Lung (tissue), 12 donors: ENCODE results near the gene PRDM12. TPM values are rescaled to one million over a fixed set of nuclear protein-coding genes. Genes with fewer than 3 reads are reported as not detected.

Experiments
- ATAC-seq: fragments of 200-7000 bp; cut with Tn5 transposase; one replicate; pipeline ENCODE4 v1.9.1; 2020; ENCODE audit warnings: moderate number of reproducible peaks; ENCODE audit not compliant: insufficient read depth, low FRiP score
- DNase-seq, 3 donors: peaks; one replicate each; pipeline ENCODE4 v3.0.0-alpha.2; 2013 to 2017
- H3K27ac ChIP-seq, 2 donors: one replicate each; pipeline ENCODE4 v1.5.1; 2013; ENCODE audit warnings: mild to moderate bottlenecking in 2 of 2, moderate library complexity in 2 of 2, control low read depth in 1 of 2, inconsistent platforms in 1 of 2, low read depth in 1 of 2, low read length in 1 of 2
- H3K27me3 ChIP-seq, 3 donors: one replicate each; pipeline ENCODE4 v1.5.1; 2013; ENCODE audit warnings: low read length in 2 of 3; ENCODE audit not compliant: control insufficient read depth in 3 of 3, insufficient read depth in 3 of 3
- H3K36me3 ChIP-seq, 4 donors: one replicate each; pipeline ENCODE4 v1.5.1; 2013; ENCODE audit warnings: low read length in 4 of 4, mild to moderate bottlenecking in 1 of 4, moderate library complexity in 1 of 4; ENCODE audit not compliant: control insufficient read depth in 4 of 4, insufficient read depth in 4 of 4
- H3K4me1 ChIP-seq, 5 donors: one replicate each; pipeline ENCODE4 v1.5.1; 2013; ENCODE audit warnings: low read length in 5 of 5, mild to moderate bottlenecking in 2 of 5, moderate library complexity in 1 of 5; ENCODE audit not compliant: control insufficient read depth in 5 of 5, insufficient read depth in 5 of 5
- H3K4me3 ChIP-seq: one replicate; pipeline ENCODE4 v1.5.1; 2013; ENCODE audit warnings: mild to moderate bottlenecking, control low read depth, moderate library complexity
- H3K9ac ChIP-seq, 2 donors: one replicate each; pipeline ENCODE4 v1.5.1; 2013; ENCODE audit warnings: low read length in 2 of 2, control low read depth in 1 of 2; ENCODE audit not compliant: insufficient read depth in 1 of 2
- H3K9me3 ChIP-seq, 4 donors: one replicate each; pipeline ENCODE4 v1.5.1; 2013; ENCODE audit warnings: low read length in 3 of 4, mild to moderate bottlenecking in 1 of 4, moderate library complexity in 1 of 4; ENCODE audit not compliant: control insufficient read depth in 4 of 4, insufficient read depth in 3 of 4
- WGBS, 2 donors: extraction: QIAGEN DNeasy Blood & Tissue Kit; methylation state at CpG; one replicate each; pipeline ENCODE4 v1.1.7; 2013; 5-methylcytosine and 5-hydroxymethylcytosine counted together
- polyA plus RNA-seq, 2 donors: library from polyadenylated mRNA; stranded (reverse); fragments of 200-250 nt; gene quantifications; one replicate each; pipeline ENCODE4 v1.2.1, GENCODE V29; 2013
- total RNA-seq, 2 donors: library from RNA; depleted of rRNA in 1 of 2; stranded (reverse); fragments of >200 nt in 1 of 2; gene quantifications; one replicate each; pipeline ENCODE4 v1.2.1, GENCODE V29; 2014 to 2021
- TF ChIP-seq, protein P1 (sequence below): IDR thresholded peaks from 2 replicates; pipeline ENCODE4 v1.5.1; 2012; ENCODE audit warnings: mild to moderate bottlenecking; ENCODE audit errors: control extremely low read depth, extremely low read depth
- donor health status: control.
- donor health status: control.
- donor health status: Bipolar disorder and iron deficiency.
- donor health status: healthy.
- donor health status: DM: yes; HTN: yes; CAD: no.

PRDM12 gene
- total and polyA plus RNA-seq, 4 donors: 0.05 to 0.09 TPM; not detected in 2

DNA sequence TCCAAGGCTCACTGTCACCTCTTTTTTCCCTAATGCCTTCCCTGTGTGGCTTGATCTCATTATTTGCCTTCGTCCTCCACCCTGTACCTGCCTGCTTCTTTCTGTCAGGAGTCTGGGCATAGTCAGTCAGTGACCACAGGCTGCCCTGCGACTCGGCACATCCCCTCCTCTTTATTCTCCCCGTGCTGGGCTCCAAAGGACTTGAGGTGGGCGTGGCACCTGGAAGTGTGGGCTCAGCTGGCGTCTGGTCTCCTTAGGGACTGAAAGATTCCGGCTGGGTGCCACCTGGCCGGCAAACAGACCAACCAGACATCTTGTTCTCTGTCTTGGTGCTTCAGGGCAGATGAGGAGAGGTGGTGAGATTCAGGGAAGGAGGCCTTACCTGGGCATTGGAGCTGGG is 29.6 kb upstream of the PRDM12 start:
- Histone ChIP-seq H3K27ac (no peak overlapping the region), H3K27me3 (no peaks in the 10 kb centered on the region), H3K4me1 (no peaks in the 10 kb centered on the region), H3K4me3 (no peak overlapping the region), H3K9me3 (no peaks in the 10 kb centered on the region), H3K36me3 (peaks cover 11 to 75% (median 15%) of the 10 kb centered on the region in 4 donors), H3K9ac (no peak overlapping the region)
- 86 to 89% methylated on average over 8 of the region's 8 CpGs for WGBS, 2 donors
- TF ChIP-seq, protein P1, sequence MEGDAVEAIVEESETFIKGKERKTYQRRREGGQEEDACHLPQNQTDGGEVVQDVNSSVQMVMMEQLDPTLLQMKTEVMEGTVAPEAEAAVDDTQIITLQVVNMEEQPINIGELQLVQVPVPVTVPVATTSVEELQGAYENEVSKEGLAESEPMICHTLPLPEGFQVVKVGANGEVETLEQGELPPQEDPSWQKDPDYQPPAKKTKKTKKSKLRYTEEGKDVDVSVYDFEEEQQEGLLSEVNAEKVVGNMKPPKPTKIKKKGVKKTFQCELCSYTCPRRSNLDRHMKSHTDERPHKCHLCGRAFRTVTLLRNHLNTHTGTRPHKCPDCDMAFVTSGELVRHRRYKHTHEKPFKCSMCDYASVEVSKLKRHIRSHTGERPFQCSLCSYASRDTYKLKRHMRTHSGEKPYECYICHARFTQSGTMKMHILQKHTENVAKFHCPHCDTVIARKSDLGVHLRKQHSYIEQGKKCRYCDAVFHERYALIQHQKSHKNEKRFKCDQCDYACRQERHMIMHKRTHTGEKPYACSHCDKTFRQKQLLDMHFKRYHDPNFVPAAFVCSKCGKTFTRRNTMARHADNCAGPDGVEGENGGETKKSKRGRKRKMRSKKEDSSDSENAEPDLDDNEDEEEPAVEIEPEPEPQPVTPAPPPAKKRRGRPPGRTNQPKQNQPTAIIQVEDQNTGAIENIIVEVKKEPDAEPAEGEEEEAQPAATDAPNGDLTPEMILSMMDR: no peak
- ATAC-seq: no peak
- no peak for DNase-seq

DNA sequence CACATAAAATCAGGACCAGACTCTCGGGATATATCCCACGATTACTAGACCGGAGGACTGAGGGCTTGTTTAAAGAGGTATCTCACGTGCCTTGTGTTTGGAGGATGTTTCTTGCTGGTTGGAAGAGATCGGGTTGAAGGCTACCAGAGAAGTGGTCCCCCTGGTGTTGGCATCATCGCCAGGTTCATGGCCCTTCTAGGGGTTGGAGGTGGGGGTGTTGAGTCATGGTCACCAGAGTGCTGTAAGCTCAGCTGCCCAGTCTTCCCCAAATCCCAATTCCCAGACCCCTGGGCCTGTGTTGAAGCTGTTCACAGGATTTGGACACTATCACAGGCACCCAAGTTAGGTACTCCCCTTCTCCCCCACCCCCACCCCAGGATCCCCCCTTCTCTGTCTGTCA is 29.1 kb upstream of the PRDM12 start:
- TF ChIP-seq, protein P1: no peak
- WGBS, 2 donors: 97 to 99% methylated on average over 6 of the region's 6 CpGs
- Histone ChIP-seq H3K36me3 (peaks cover 11 to 70% (median 15%) of the 10 kb centered on the region in 4 donors), H3K9ac (no peak overlapping the region), H3K9me3 (no peaks in the 10 kb centered on the region), H3K27me3 (no peaks in the 10 kb centered on the region), H3K4me1 (no peaks in the 10 kb centered on the region), H3K27ac (no peak overlapping the region), H3K4me3 (no peak overlapping the region)
- ATAC-seq (no peak), DNase-seq (no peak)

DNA sequence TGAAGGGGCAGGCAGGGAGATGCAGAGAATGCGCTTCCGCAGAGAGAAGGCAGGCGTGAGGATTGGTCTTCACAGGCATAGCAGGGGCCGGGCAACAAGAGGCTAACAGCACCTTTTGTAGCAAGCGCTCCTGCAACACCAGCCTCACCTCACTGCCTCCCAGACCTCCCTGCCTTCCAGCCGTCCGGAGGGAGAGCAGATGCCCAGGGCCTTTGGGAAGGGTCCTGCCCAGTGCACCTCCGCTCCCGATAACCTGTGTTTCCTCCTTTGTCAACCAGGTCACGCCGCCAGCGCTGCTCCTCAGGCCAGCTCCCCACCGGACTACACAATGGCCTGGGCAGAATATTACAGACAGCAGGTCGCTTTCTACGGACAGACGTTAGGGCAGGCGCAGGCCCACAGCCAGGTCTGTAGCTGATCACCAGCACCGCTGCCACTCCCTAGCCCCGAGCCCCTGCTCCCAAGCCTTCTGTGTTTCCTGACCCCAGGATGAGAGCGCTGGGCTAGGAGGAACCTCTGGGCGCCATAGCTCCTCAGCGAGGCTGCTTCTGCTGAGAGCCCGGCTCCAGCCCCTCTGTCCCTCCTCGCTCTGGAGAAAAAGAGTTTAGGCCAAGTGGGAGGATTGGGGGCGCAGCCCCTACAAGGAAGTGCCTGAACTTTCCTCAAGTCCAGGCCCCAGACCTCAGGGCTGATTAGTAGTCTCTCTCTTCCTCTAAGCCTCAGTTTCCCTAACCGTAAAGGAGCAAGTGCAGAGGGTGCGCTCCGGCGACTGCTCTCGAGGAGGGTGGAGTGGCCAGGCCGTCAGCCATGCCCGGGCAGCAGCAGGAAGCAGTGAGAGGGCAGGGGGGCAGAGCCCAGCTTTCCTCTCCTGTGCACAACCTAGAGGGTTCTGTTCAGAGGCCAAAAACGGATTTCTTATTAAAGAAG is 28.4 kb upstream of the PRDM12 start:
- Histone ChIP-seq H3K9me3 (no peaks in the 10 kb centered on the region), H3K4me1 (no peaks in the 10 kb centered on the region), H3K4me3 (no peak overlapping the region), H3K36me3 (peaks cover 11 to 63% (median 13%) of the 10 kb centered on the region in 4 donors), H3K27me3 (no peaks in the 10 kb centered on the region), H3K27ac (no peak overlapping the region), H3K9ac (no peak overlapping the region)
- ATAC-seq (no peak), DNase-seq (no peak)
- TF ChIP-seq, protein P1: no peak
- 95 to 96% methylated on average over 32 to 33 of the region's 33 CpGs for WGBS, 2 donors
